Adipocyte (in vitro differentiated cells): ENCODE results near the gene MID1.
A peak's percentile ranks its signal among the peaks of the same experiment; 100 is the strongest.

Experiments
- DNase-seq: peaks from one replicate; pipeline ENCODE4 v3.0.0-alpha.2; 2015; ENCODE audit warnings: low read depth
- H3K27me3 ChIP-seq: replicated peaks from 2 replicates; pipeline ENCODE4 v1.7.0; 2013; ENCODE audit warnings: mild to moderate bottlenecking, low read length, moderate library complexity; ENCODE audit not compliant: control insufficient read depth, insufficient read depth
- H3K36me3 ChIP-seq: 2 replicates; pipeline ENCODE4 v1.7.0; 2013; ENCODE audit warnings: low read length, mild to moderate bottlenecking, moderate library complexity; ENCODE audit not compliant: control insufficient read depth, insufficient read depth, severe bottlenecking
- H3K4me1 ChIP-seq: 2 replicates; pipeline ENCODE4 v1.7.0; 2013; ENCODE audit warnings: mild to moderate bottlenecking, low read length, moderate library complexity; ENCODE audit not compliant: control insufficient read depth, insufficient read depth
- H3K4me3 ChIP-seq: 2 replicates; pipeline ENCODE4 v1.7.0; 2013; ENCODE audit warnings: mild to moderate bottlenecking, low read length, moderate library complexity
- H3K9ac ChIP-seq: 2 replicates; pipeline ENCODE4 v1.7.0; 2013; ENCODE audit warnings: mild to moderate bottlenecking, low read length, moderate library complexity
- H3K9me3 ChIP-seq: 2 replicates; pipeline ENCODE4 v1.7.0; 2013; ENCODE audit warnings: mild to moderate bottlenecking, low read length, moderate library complexity; ENCODE audit not compliant: control insufficient read depth

Gene MID1

DNA sequence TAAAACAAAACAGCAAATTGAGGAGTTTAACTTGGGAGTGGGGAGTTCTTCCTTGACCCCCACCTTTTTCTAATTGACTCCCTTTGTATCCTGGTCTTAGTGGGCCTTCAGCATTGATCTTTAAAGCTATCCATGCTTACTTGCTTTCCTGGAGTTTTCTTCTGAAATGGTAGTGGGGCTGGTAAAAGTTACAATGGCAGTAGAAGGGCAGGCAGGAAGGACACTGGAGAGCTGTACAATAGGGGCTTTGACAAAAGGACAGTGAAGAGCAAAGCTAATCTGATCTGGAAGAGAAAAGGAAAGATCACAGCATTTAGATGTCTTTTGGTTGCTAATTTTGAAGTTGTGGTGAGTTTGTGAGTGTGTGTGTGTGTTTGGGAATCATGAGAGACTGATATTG lies 111.5 kb downstream of the MID1 start:
- Histone ChIP-seq H3K9ac (no peak overlapping the region), H3K4me3 (no peak overlapping the region), H3K36me3 (no peaks in the 10 kb centered on the region), H3K4me1 (peaks cover 15% of the 10 kb centered on the region), H3K27me3 (no peaks in the 10 kb centered on the region), H3K9me3 (no peaks in the 10 kb centered on the region)
- DNase-seq, result no peak

DNA sequence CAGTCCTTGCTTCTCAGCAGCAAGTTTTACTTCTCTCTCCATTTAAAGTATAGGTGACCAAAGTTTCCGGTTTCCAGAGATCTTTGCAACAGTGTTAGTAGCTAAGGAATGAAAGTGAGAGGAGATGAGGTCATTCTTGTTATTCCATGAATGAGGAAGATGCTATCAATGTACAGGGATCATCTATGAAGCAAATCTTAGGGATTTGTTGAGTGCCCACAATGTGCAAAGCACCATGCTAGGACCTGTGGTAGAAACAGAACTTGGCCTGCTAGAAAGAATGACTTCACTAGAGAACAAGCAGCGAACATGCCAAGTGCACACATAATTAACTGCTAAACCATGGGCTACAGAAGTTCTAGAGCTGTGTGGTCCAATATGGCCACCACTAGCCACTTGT lies 112.5 kb downstream of the MID1 start:
- no peaks in the 10 kb centered on the region for H3K27me3 ChIP-seq
- H3K9me3 ChIP-seq, result no peaks in the 10 kb centered on the region
- H3K4me3 ChIP-seq, result no peak overlapping the region
- H3K36me3 ChIP-seq, result no peaks in the 10 kb centered on the region
- DNase-seq, result no peak
- no peak overlapping the region for H3K9ac ChIP-seq
- H3K4me1 ChIP-seq, result peaks cover 20% of the 10 kb centered on the region

DNA sequence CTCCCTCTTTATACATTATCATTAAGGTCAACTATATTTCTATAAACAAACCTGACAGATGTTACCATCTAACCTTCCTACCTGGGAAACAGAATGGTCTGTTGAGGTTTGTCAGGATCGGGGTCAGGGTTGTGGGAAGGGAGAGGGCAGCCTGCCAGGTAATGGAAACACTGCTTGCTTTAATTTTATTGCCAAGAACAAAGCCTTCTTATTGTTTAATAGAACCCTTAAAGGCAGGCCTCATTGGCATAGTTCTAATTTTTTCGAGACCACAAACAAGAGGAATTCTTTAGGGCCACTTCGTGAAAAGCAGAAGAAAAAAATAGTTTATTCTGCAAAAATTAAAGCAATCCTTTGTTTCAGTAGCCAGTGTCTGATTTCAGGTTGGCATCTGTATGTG lies 113.2 kb downstream of the MID1 start:
- no peaks in the 10 kb centered on the region for H3K9me3 ChIP-seq
- no peak for DNase-seq
- no peaks in the 10 kb centered on the region for H3K27me3 ChIP-seq
- peaks cover 20% of the 10 kb centered on the region for H3K4me1 ChIP-seq
- H3K9ac ChIP-seq, result no peak overlapping the region
- H3K4me3 ChIP-seq, result no peak overlapping the region
- no peaks in the 10 kb centered on the region for H3K36me3 ChIP-seq

DNA sequence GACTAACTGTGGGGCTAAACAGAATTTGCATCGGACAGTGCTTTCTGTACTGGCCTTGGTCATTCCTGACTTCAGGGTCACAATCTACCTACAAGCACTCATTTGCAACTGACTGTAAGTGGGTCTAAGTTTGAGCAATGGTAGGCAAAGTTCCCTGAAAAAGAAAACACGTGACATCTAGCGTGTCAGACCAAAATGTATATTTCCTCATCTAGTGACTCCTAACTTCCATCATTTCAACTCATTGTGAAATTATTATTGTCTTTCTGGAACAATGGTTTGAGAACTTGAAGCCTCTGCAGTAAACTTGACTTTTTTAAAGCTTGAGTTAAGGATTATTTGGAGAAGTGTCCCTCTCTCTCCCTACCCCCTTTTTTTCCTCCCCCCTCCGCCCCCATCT lies 113.6 kb downstream of the MID1 start:
- no peak overlapping the region for H3K4me3 ChIP-seq
- H3K9ac ChIP-seq, result no peak overlapping the region
- DNase-seq, result no peak
- H3K4me1 ChIP-seq, result peaks cover 20% of the 10 kb centered on the region
- no peaks in the 10 kb centered on the region for H3K36me3 ChIP-seq
- H3K9me3 ChIP-seq, result no peaks in the 10 kb centered on the region
- H3K27me3 ChIP-seq, result no peaks in the 10 kb centered on the region

DNA sequence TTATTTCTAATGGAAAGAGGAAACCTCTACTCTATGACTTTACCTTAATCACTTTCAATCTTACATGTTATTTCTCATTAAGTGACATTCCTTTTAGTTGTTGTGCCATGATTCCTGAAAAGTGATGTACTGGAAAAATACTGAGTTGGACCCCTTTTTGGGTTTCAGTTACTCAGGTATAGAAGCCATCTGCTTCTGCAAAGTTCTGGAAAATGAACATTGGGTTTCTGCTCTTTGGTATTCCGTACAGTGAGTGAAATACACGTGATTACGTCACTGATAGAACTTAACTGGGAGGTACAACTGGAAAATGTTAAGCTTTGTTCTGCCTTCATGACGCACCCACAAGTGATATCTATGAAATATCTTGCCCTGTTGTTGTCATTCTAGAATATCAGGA lies 114.7 kb downstream of the MID1 start:
- no peak for DNase-seq
- no peak overlapping the region for H3K9ac ChIP-seq
- no peaks in the 10 kb centered on the region for H3K36me3 ChIP-seq
- peaks cover 20% of the 10 kb centered on the region for H3K4me1 ChIP-seq
- H3K27me3 ChIP-seq, result no peaks in the 10 kb centered on the region
- no peak overlapping the region for H3K4me3 ChIP-seq
- no peaks in the 10 kb centered on the region for H3K9me3 ChIP-seq

DNA sequence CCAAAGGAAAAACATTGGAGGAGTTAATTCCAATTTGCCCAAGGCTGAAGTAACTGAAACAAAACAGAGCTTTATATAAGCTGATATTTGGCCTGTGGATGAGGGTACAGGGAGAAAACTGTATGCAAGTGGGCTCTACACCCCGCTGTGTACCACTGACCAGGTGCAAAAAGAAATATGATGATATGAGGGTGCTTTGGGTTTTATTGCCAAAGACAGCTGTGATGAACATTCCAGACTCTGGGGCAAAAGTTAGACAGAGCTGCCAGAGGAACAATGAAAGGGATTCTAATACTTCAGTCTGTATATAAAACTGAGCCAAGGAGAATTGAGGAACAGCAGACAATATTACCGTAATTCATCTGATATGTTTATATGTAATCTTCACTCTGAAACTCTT lies 117.4 kb downstream of the MID1 start:
- Histone ChIP-seq H3K36me3 (no peaks in the 10 kb centered on the region), H3K9me3 (no peaks in the 10 kb centered on the region), H3K4me1 (peaks cover 18% of the 10 kb centered on the region), H3K4me3 (no peak overlapping the region), H3K9ac (no peak overlapping the region), H3K27me3 (no peaks in the 10 kb centered on the region)
- no peak for DNase-seq

DNA sequence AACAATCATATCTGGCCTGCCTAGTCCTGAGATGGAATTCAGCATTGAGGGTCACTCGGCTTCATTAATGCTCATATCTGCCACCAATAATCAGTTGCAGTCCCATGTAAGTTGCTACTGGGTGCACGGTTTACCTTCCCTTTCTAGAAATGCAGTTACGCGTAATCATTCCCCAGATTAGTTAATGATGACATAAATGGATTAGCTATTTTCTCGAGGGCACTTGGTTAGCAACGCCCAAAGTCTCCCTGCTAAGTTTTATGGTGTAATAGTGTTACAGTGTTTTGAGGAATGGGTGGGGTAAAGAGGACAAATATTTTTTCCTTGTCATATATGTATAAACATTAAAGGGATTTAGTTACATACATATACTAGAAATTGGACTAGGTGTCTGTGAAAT lies 118.8 kb downstream of the MID1 start:
- H3K9me3 ChIP-seq, result no peaks in the 10 kb centered on the region
- H3K27me3 ChIP-seq, result no peaks in the 10 kb centered on the region
- no peaks in the 10 kb centered on the region for H3K36me3 ChIP-seq
- H3K4me1 ChIP-seq, result peaks cover 10% of the 10 kb centered on the region
- H3K4me3 ChIP-seq, result no peak overlapping the region
- DNase-seq, result no peak
- no peak overlapping the region for H3K9ac ChIP-seq

DNA sequence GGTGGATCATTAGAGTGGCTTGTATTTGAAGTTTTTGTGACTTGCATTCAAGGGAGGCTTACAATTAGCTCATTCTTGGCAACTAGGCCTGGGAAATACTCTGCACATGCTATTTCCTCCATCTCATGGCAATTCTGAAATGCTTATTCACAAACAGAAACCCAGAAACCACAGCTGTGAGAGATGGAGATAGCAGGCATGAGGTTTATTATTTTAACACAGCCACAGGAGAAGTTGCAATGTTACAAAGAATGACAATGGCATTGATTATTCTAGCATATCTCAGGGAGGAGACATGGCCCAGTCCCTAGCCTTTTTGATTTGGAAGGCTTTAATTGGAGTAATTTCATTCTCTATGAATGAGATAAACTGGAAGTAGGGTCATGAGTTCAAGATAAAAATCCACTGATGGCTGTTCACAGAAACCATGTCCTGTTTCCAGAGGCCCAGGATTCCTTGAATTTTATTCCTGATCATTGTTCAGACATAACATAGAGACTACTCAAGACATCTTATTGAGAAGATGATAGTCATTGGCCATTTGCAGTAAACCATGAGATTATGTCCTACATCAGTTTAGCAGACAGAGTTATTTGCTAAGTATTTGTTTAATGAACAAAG lies 123.9 kb downstream of the MID1 start:
- H3K4me3 ChIP-seq, result no peak overlapping the region
- no peaks in the 10 kb centered on the region for H3K27me3 ChIP-seq
- H3K9ac ChIP-seq, result no peak overlapping the region
- no peaks in the 10 kb centered on the region for H3K36me3 ChIP-seq
- H3K9me3 ChIP-seq, result no peaks in the 10 kb centered on the region
- peak; percentile 69 for DNase-seq
- no peaks in the 10 kb centered on the region for H3K4me1 ChIP-seq

DNA sequence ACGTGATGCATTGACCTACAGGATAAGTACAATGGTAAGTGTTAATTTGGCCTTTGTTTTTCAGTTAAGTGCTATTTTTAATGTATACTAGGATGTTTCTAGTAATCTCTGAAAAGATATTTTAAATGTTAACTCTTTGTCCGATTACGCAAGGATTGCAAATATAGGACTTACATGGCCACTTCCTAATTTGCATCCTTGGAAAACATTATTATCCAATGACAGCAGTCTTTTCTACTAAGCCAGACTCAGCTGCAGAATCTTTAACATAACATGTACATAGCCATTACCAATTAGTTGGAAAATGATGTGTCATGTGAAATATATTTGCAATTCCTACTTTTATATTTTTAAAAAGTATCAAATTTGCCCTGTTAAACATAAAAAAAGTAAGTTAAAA lies 124.7 kb downstream of the MID1 start:
- Histone ChIP-seq H3K36me3 (no peaks in the 10 kb centered on the region), H3K4me3 (no peak overlapping the region), H3K27me3 (no peaks in the 10 kb centered on the region), H3K9me3 (no peaks in the 10 kb centered on the region), H3K9ac (no peak overlapping the region), H3K4me1 (no peaks in the 10 kb centered on the region)
- no peak for DNase-seq

DNA sequence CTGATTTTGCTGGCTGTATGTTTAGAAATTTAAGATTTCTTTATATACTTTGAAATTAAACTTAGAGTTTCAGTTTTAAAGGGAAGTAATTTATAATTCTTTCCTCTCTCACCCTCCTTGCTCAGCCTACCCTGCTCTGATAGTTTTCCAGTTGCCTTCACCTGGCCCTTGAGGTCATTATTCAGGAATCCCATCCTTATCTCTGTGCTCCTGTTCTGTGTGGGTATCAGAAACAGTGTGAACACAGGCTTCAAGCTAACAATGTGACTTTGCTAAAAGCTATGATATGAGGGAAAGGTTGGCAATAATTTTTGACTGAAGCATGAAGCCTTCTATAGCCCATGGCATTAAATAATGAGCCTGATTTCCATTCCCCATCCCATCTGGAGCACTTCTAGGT lies 128.1 kb downstream of the MID1 start:
- Histone ChIP-seq H3K27me3 (no peaks in the 10 kb centered on the region), H3K36me3 (no peaks in the 10 kb centered on the region), H3K9me3 (no peaks in the 10 kb centered on the region), H3K4me3 (no peak overlapping the region), H3K9ac (no peak overlapping the region), H3K4me1 (no peaks in the 10 kb centered on the region)
- no peak for DNase-seq

DNA sequence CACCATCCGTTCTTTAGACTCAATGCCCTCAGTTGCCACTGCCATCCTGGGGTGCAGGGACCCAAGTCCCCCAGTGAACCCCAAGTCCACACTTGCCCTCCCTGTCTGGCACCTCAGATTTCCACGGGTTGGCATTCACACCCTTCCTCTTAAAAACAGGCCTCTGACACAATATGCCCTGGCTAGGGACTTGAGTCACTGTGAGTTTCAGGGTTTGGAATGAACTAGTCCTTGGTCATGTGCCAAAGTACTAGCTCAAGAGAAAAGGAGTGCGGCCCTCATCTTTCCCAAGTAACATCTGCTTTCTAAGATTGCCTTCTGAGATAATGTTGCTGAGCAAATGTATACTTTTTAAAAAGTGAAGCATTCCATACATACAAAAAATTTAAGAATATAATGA lies 134.0 kb downstream of the MID1 start:
- Histone ChIP-seq H3K4me1 (peaks cover 29% of the 10 kb centered on the region), H3K9me3 (no peaks in the 10 kb centered on the region), H3K4me3 (no peak overlapping the region), H3K27me3 (no peaks in the 10 kb centered on the region), H3K36me3 (no peaks in the 10 kb centered on the region), H3K9ac (no peak overlapping the region)
- DNase-seq, result peak; percentile 75

DNA sequence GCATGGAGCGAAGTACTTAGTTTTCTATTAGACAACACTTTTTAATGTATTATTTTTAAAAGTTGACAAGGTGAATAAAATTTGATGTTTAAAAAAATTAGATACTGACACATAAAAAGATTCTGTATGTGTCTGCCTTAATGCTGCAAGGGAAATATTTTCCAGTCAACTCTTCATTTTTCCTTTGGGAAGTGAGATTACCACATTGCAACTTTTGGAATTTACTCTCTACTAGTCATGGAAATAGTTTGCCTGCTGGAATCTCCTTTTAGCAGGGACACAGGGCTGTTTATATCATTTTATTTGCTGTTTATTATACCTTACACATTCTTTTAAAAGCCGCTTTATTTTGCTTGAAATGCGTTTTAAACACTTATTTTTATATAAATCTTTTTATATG lies 135.1 kb downstream of the MID1 start:
- Histone ChIP-seq H3K36me3 (no peaks in the 10 kb centered on the region), H3K4me1 (peaks cover 29% of the 10 kb centered on the region), H3K27me3 (no peaks in the 10 kb centered on the region), H3K9me3 (no peaks in the 10 kb centered on the region), H3K4me3 (no peak overlapping the region), H3K9ac (peak overlapping the region; percentile 6)
- peak; percentile 32 for DNase-seq
